IMR-90 (cell line): ENCODE measurements around the gene GANC.

Experiments used
- CEBPB ChIP-seq: IDR thresholded peaks from 2 replicates; pipeline ENCODE4 v1.6.1; 2012; ENCODE audit warnings: low read depth, low read length, improper control_type of control experiment
- CTCF ChIP-seq: conservative IDR thresholded peaks from 2 replicates; pipeline ENCODE4 v1.5.1; 2012; ENCODE audit warnings: mild to moderate bottlenecking, low read depth, low read length, improper control_type of control experiment
- NFE2L2 ChIP-seq: fragments of 150-350 bp; IDR thresholded peaks from 2 replicates; pipeline ENCODE4 v1.6.1; 2016; ENCODE audit warnings: low read depth, mild to moderate bottlenecking, low read length
- POLR2A ChIP-seq: IDR thresholded peaks from 2 replicates; pipeline ENCODE4 v1.6.1; 2012; ENCODE audit warnings: mild to moderate bottlenecking, low read depth, low read length
- RAD21 ChIP-seq: IDR thresholded peaks from 2 replicates; pipeline ENCODE4 v1.6.1; 2012; ENCODE audit warnings: low read length, improper control_type of control experiment
- RFX5 ChIP-seq: IDR thresholded peaks from 2 replicates; pipeline ENCODE4 v1.8.0; 2012; ENCODE audit warnings: low read depth, mild to moderate bottlenecking, low read length, moderate library complexity

GRCh38 chr15:42270551-42270950 lies 2.5 kb upstream of the GANC start:
- TF ChIP-seq RFX5 (no peak), CTCF (no peak), NFE2L2 (no peak), POLR2A (no peak), RAD21 (no peak), CEBPB (no peak)
